ENCODE measurements around the gene BLOC1S1.

DNA sequence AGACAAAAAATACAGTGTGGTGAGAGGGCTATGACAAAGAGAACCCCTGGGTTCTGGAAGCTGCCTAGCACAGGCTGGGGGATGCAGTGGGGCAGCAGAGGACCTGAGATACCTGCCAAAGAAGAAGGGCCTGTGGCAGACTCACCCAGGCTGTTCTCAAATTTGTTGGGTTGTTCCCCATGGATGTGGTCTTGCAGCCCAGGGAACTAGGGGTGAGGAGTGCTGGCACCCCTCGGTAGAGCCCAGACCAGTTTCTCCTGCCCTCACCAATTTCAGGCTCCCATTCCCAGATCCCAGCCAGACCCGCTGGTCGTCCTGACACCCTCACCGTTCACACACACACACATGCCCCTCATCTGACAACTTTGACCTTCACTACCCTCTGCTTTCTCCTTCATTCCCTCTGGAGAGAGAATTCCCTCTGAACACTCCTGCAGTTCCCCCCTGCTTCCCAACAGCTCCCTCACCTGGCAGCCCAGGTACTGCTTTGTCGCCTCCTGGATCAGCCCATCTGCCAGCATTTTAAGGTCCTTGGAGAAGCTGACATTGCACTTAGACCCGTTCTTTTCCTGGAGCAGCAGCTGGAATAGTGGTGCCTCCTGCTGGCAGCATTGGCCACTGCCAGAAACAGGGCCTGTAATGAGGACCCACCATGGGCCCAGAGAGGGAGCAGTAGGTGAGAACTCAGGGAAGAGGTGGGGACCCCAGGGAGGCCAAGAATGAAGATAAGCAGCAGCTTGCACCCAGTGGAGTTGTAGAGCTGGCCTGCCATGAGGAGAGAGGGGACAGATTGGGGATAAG lies 21.1 kb downstream of the BLOC1S1 start:
- no peak for TF ChIP-seq POLR2A (IDR thresholded peaks at IDR 0.05; ENCODE audit: low read length)
- TF ChIP-seq GATA1 (IDR thresholded peaks at IDR 0.05; ENCODE audit: low read depth, low read length), result no peak
